ENCODE results near the gene CDC42SE2. TPM values are rescaled to one million over a fixed set of nuclear protein-coding genes. Genes with fewer than 3 reads are reported as not detected.
A peak's percentile ranks its signal among the peaks of the same experiment; 100 is the strongest.
"Not testable (repeated sequence)": the region's sequence is repeated elsewhere in the genome, so short reads cannot be mapped to it uniquely, and the experiment has no call there.

Gene CDC42SE2
- total RNA-seq, 1 experiment from 2014 or later, result 33.7 TPM

DNA sequence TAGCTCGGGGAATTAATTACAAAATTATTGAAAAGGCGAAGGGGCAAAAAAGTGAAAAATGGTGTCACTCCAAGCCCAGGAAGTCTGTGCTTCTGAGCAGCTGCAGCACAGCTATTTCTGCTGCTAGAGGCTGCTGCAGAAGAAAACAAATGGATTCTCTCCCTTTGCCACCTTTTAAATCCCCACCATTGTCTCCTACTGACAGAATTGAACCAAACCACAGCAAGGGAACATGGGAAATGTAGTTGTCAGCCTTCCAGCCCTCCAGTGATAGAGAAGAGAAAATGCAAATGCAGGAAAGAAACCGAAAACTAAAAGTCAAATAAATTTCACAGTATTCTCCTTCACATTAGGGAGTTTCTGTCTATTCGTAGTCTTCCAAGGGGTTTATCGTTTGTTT, 33.4 kb upstream of the CDC42SE2 start:
- DNase-seq, result peak in 1 of 2 experiments; percentile 20
- H3K27me3 ChIP-seq, result no peaks in the 10 kb centered on the region
- no peak overlapping the region for H3K27ac ChIP-seq
- no peak overlapping the region for H3K4me3 ChIP-seq
- H3K9me3 ChIP-seq (replicated peaks), result no peaks in the 10 kb centered on the region
- no peaks in the 10 kb centered on the region for H3K4me1 ChIP-seq
- no peaks in the 10 kb centered on the region for H3K36me3 ChIP-seq

- Histone ChIP-seq H3K27ac (no peak overlapping the region), H3K4me3 (no peak overlapping the region), H3K4me1 (no peaks in the 10 kb centered on the region), H3K9me3 (replicated peaks) (no peaks in the 10 kb centered on the region), H3K36me3 (no peaks in the 10 kb centered on the region), H3K27me3 (no peaks in the 10 kb centered on the region)
- no peak for DNase-seq
Observed at GRCh38 chr5:131239686-131240085, 24.2 kb upstream of the CDC42SE2 start.

- DNase-seq, result no peak
- Histone ChIP-seq H3K36me3 (no peaks in the 10 kb centered on the region), H3K27ac (no peak overlapping the region), H3K9me3 (replicated peaks) (no peaks in the 10 kb centered on the region), H3K27me3 (no peaks in the 10 kb centered on the region), H3K4me3 (no peak overlapping the region), H3K4me1 (no peaks in the 10 kb centered on the region)
Observed at GRCh38 chr5:131242728-131243255, 21.1 kb upstream of the CDC42SE2 start.

- Histone ChIP-seq H3K4me1 (no peaks in the 10 kb centered on the region), H3K27ac (no peak overlapping the region), H3K9me3 (replicated peaks) (no peaks in the 10 kb centered on the region), H3K27me3 (no peaks in the 10 kb centered on the region), H3K4me3 (no peak overlapping the region), H3K36me3 (no peaks in the 10 kb centered on the region)
- DNase-seq, result no peak
Observed at GRCh38 chr5:131245312-131245711, 18.5 kb upstream of the CDC42SE2 start.

DNA sequence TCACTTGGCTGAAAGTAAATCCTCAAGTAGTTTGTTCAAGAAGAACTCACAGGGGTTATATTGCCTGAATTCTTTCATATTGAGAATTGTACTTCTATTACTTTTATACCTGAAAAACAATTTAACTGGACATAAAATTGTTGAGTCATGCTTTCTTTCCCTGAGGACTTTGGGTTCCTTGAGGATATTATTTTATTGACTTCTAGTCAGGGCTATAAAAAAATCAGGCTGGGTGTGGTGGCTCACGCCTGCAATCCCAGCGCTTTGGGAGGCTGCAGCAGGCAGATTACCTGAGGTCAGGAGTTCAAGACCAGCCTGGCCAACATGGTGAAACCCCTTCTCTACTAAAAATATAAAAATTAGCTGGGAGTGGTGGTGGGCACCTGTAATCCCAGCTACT, 17.9 kb upstream of the CDC42SE2 start:
- Histone ChIP-seq H3K4me3 (no peak overlapping the region), H3K36me3 (no peaks in the 10 kb centered on the region), H3K4me1 (no peaks in the 10 kb centered on the region), H3K27me3 (no peaks in the 10 kb centered on the region), H3K27ac (no peak overlapping the region), H3K9me3 (replicated peaks) (no peaks in the 10 kb centered on the region)
- DNase-seq, result no peak

DNA sequence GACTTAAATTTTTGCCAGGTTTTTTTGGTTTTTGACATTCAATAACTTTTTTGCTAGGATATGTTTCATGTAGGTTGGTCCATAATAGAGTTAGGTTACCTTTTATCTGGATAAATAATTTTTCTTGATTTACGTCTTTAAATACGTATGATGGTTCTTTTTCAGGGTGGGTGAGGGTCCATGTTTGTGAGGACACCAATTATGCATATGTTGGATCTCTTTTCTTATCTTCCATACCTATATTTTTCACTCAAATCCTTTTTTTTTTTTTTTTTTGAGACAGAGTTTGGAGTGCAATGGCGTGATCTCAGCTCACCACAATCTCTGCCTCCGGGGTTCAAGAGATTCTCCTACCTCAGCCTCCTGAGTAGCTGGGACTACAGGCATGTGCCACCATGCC, 17.3 kb upstream of the CDC42SE2 start:
- Histone ChIP-seq H3K4me1 (no peaks in the 10 kb centered on the region), H3K27ac (no peak overlapping the region), H3K4me3 (no peak overlapping the region), H3K36me3 (no peaks in the 10 kb centered on the region), H3K9me3 (replicated peaks) (no peaks in the 10 kb centered on the region), H3K27me3 (0 out of 2 replicates have a peak, but pooled peaks cover 4% of the 10 kb centered on the region)
- DNase-seq, result no peak

DNA sequence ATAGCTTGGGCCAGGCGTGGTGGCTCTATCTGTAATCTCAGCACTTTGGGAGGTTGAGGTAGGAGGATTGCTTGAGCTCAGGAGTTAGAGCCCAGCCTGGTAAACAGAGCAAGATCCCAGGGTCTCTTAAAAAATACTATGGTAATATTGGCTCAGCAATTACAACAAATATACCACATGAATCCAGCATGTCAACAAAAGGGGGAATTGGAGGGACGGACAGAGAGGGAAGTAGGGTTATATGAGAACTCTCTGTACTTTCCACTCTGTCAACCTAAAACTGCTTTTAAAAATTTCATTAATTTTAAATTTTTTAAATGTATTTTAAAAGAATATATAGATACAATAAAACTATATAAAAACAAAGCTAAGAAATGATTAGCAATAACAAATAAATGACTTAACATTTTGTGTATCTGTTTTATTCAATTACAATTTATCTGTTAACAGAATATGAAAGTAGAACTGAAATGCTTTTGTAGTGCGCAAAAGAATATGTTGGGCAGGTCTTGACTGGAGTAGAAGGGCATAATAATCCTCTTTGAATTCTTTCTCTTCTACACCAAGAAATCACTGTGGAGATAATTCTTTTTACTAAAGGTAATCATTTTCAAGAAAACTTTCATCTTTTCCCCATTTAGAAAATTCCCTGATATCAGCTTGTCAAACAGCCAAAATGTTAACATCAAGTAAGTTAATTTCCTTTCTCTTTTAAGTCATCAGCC, 12.9 kb upstream of the CDC42SE2 start:
- no peak overlapping the region for H3K27ac ChIP-seq

GRCh38 chr5:131252824-131253171, 11.1 kb upstream of the CDC42SE2 start:
- Histone ChIP-seq H3K4me3 (no peak overlapping the region), H3K27me3 (0 out of 2 replicates have a peak, but pooled peaks cover 4% of the 10 kb centered on the region), H3K4me1 (no peaks in the 10 kb centered on the region), H3K27ac (no peak overlapping the region), H3K9me3 (replicated peaks) (no peaks in the 10 kb centered on the region), H3K36me3 (no peaks in the 10 kb centered on the region)
- DNase-seq, result no peak

More for the DNA sequence above, 12.9 kb upstream of the CDC42SE2 start:
- Histone ChIP-seq H3K36me3 (no peaks in the 10 kb centered on the region), H3K9me3 (replicated peaks) (no peaks in the 10 kb centered on the region), H3K27me3 (0 out of 2 replicates have a peak, but pooled peaks cover 4% of the 10 kb centered on the region), H3K4me1 (no peaks in the 10 kb centered on the region), H3K4me3 (no peak overlapping the region)
- no peak for DNase-seq

DNA sequence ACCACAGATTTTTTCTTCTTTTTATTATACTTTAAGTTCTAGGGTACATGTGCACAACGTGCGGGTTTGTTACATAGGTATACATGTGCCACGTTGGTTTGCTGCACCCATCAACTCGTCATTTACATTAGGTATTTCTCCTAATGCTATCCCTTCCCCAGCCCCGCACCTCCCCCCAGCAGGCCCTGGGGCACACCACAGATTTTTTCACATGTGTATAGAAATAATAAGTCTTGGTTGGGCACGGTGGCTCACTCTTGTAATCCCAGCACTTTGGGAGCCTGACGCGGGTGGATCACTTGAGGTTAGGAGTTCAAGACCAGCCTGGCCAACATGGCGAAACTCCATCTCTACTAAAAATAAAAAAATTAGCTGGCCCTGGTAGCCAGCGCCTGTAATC, 9.8 kb upstream of the CDC42SE2 start:
- H3K27ac ChIP-seq; H3K9me3 ChIP-seq (replicated peaks); H3K4me1 ChIP-seq; H3K4me3 ChIP-seq; H3K36me3 ChIP-seq; DNase-seq; H3K27me3 ChIP-seq: not testable (repeated sequence)

DNA sequence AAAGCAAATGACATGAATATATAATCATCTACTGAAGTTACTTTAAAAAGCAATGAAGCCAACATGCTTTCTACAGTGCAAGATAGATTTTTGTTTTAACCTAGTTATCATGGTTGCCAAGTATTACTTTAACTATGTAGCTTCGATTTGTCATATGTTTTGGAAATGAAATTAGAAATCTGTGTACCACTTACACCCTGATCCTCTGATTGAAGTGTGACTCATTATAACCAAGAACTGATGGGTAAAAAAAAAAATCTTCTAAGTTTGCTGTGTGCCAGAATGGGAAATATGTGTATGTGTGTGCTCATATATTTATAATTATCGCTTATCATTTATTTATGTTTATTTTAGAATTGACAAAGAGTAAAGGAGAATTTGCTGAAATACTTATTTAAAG, 9.1 kb upstream of the CDC42SE2 start:
- Histone ChIP-seq H3K27ac (no peak overlapping the region), H3K36me3 (no peaks in the 10 kb centered on the region), H3K4me3 (no peak overlapping the region), H3K9me3 (replicated peaks) (no peaks in the 10 kb centered on the region), H3K27me3 (0 out of 2 replicates have a peak, but pooled peaks cover 4% of the 10 kb centered on the region), H3K4me1 (no peaks in the 10 kb centered on the region)
- no peak for DNase-seq

DNA sequence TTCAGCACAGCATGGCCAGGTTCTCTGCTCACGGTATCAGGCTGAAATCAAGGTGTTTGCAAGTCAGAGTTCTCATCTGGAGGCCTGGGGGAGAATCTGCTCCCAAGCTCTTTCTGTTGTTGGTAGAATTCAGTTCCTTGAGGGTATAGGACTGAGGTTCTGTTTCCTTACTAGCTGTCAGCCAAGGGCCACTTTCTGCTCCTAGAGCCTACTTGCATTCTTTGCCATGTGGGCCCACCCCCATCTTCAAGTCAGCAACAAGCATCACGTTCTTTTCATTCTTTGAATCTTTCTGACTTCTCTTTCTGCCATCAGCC, 7.4 kb upstream of the CDC42SE2 start:
- no peaks in the 10 kb centered on the region for H3K9me3 ChIP-seq (replicated peaks)
- no peak for DNase-seq
- 0 out of 2 replicates have a peak, but pooled peaks cover under 1% of the 10 kb centered on the region for H3K27me3 ChIP-seq
- H3K4me1 ChIP-seq, result no peaks in the 10 kb centered on the region
- no peaks in the 10 kb centered on the region for H3K36me3 ChIP-seq
- no peak overlapping the region for H3K4me3 ChIP-seq
- no peak overlapping the region for H3K27ac ChIP-seq

DNA sequence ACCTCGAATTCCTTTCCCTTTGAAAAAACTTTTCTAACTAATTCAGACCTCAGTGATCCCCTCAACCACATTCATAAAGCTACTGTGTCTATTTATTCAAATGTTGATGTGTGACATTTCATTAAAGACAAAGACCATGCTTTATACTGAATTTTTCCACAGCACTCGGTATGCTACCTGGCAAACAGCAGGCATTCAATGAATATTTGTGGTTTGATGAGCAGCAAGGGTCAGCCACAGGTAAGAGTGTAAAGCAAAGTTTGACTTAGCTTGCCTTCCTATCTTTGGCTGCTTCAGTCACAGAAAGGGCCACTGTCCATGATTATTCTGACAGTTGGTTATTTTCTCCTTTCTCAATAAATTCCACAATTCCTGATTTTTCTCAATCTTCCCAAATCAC, 5.1 kb upstream of the CDC42SE2 start:
- Histone ChIP-seq H3K4me3 (no peak overlapping the region), H3K27me3 (no peaks in the 10 kb centered on the region), H3K4me1 (no peaks in the 10 kb centered on the region), H3K27ac (no peak overlapping the region), H3K36me3 (no peaks in the 10 kb centered on the region), H3K9me3 (replicated peaks) (no peaks in the 10 kb centered on the region)
- DNase-seq, result no peak

DNA sequence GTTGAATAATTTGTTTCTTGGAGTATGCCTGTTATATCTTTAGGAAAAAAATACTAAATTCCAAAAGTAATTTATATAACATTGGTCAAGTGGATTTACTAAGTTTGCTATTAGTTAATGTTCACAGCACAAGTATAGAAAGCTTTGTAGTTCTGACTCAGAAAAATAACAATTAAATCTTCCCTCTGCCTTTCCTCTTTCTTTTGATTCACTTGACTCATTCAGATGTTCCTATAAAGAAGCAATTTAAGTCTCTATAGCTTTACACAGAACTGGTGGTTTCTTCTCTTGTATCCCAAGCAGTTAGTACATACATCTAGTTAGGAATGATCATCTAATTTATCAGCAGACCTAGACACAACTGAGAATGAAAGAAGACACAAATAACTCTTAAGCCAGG, 4.5 kb upstream of the CDC42SE2 start:
- Histone ChIP-seq H3K27me3 (no peaks in the 10 kb centered on the region), H3K36me3 (no peaks in the 10 kb centered on the region), H3K27ac (no peak overlapping the region), H3K4me3 (no peak overlapping the region), H3K4me1 (no peaks in the 10 kb centered on the region), H3K9me3 (replicated peaks) (no peaks in the 10 kb centered on the region)
- no peak for DNase-seq

DNA sequence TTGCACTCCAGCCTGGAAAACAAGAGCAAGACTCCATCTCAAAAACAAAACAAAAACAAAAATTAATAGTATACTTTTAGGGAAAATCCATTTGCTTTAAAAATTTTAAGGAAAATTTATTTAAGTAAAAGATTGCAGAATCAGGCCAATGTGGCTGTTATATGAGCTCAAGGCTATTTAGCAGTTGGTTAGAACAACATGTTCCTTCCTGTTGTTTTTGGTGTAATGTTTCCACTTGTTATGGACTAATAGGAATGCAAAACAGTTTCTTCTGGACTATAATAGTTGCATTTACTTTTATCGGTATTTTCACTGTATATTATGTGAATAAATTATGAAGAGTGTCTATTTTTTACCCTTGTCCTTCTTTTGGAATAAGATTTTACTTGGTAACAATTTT, 3.0 kb upstream of the CDC42SE2 start:
- Histone ChIP-seq H3K27ac (no peak overlapping the region), H3K4me3 (no peak overlapping the region), H3K4me1 (peaks cover 5% of the 10 kb centered on the region; the same call in 1 of the 2 replicates), H3K27me3 (no peaks in the 10 kb centered on the region), H3K9me3 (replicated peaks) (no peaks in the 10 kb centered on the region), H3K36me3 (no peaks in the 10 kb centered on the region)
- DNase-seq, result no peak

GRCh38 chr5:131261483-131261882, 2.4 kb upstream of the CDC42SE2 start:
- no peak overlapping the region for H3K4me3 ChIP-seq
- DNase-seq, result no peak
- H3K36me3 ChIP-seq, result no peaks in the 10 kb centered on the region
- peaks cover 6% of the 10 kb centered on the region; the same call in 1 of the 2 replicates for H3K4me1 ChIP-seq
- H3K27ac ChIP-seq, result no peak overlapping the region
- no peaks in the 10 kb centered on the region for H3K27me3 ChIP-seq
- H3K9me3 ChIP-seq (replicated peaks), result no peaks in the 10 kb centered on the region

DNA sequence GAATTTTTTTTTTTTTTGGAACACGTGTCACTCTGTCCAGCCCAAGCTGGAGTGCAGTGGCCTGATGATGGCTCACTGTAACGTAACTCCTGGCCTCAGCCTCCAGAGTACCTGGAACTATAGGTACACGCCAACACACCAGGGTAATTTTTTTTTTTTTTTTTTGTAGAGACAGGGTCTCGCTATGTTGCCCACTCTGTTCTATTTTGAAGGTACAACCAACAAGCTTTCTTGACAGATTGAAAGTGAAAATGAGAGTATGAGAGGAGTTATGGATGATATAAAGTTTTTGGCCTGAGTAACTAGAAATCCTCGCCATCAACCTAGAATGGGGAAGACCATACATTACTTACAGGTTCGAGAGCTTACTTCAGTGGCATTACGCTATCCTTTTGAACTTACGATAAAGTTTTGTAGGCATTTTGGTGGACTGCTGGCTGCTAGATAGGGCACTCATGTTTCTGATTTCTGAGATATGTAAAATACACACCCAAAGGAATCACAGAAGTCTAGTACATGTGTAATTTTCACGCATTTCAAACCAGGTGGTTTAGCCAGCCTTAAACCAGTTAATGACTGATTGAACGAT, 806 bp upstream of the CDC42SE2 start:
- Histone ChIP-seq H3K4me3 (peak overlapping the region; percentile 95), H3K27me3 (no peaks in the 10 kb centered on the region), H3K9me3 (replicated peaks) (no peaks in the 10 kb centered on the region), H3K36me3 (no peaks in the 10 kb centered on the region), H3K27ac (no peak overlapping the region), H3K4me1 (peaks cover 6% of the 10 kb centered on the region; the same call in 1 of the 2 replicates)
- DNase-seq, result peak in 1 of 2 experiments; percentile 28

All from SJCRH30 (cell line).